SU-DHL-6 (cell line): ENCODE results near the gene CDV3.

ENCODE experiments used
- CTCF ChIP-seq: fragments of 200-600 bp; sonication (generic); IDR thresholded peaks from one replicate; pipeline ENCODE4 v1.5.1; 2017; ENCODE audit warnings: antibody characterized with exemption, mild to moderate bottlenecking, low read length, moderate library complexity; ENCODE audit not compliant: insufficient read depth, poor library complexity, severe bottlenecking
- EZH2phosphoT487 ChIP-seq: fragments of 200-600 bp; sonication (generic), shearing (Covaris generic); conservative IDR thresholded peaks from 2 replicates; pipeline ENCODE4 v1.6.1; 2018; ENCODE audit warnings: mild to moderate bottlenecking, antibody characterized with exemption, low read length, moderate library complexity, mixed read lengths

GRCh38 chr3:133593243-133593642 lies 19.8 kb downstream of the CDV3 start:
- TF ChIP-seq CTCF (no peak), EZH2phosphoT487 (no peak)
